H9 (cell line): ENCODE results near the gene RNF5. TPM values are rescaled to one million over a fixed set of nuclear protein-coding genes. Genes with fewer than 3 reads are reported as not detected.

ENCODE experiments used
- DNase-seq: peaks from one replicate; pipeline ENCODE4 v3.0.0-alpha.2; 2017
- H2AFZ ChIP-seq: one replicate; pipeline ENCODE4 v1.6.1; 2013; ENCODE audit warnings: mild to moderate bottlenecking, low read length, control low read depth, moderate library complexity
- H2AK5ac ChIP-seq: 2 replicates; pipeline ENCODE4 v1.6.1; 2013; ENCODE audit warnings: low read length, control low read depth, mixed read lengths; ENCODE audit not compliant: insufficient read length
- H2BK120ac ChIP-seq: one replicate; pipeline ENCODE4 v1.6.1; 2013; ENCODE audit warnings: low read depth, mild to moderate bottlenecking, low read length, control low read depth, inconsistent platforms; ENCODE audit not compliant: poor library complexity, severe bottlenecking
- H2BK12ac ChIP-seq: 2 replicates; pipeline ENCODE4 v1.6.1; 2013; ENCODE audit warnings: low read length, control low read depth, mixed read lengths, low read depth; ENCODE audit not compliant: insufficient read length
- H2BK15ac ChIP-seq: 2 replicates; pipeline ENCODE4 v1.6.1; 2013; ENCODE audit warnings: low read depth, low read length, control low read depth
- H2BK20ac ChIP-seq: one replicate; pipeline ENCODE4 v1.6.1; 2013; ENCODE audit warnings: low read depth, mild to moderate bottlenecking, low read length, control low read depth, inconsistent platforms; ENCODE audit not compliant: poor library complexity, severe bottlenecking
- H2BK5ac ChIP-seq: 2 replicates; pipeline ENCODE4 v1.6.1; 2013; ENCODE audit warnings: low read length, control low read depth, mixed read lengths; ENCODE audit not compliant: insufficient read length
- H3K14ac ChIP-seq: 2 replicates; pipeline ENCODE4 v1.6.1; 2013; ENCODE audit warnings: low read length, control low read depth; ENCODE audit not compliant: insufficient read depth
- H3K18ac ChIP-seq: 2 replicates; pipeline ENCODE4 v1.6.1; 2013; ENCODE audit warnings: low read depth, mild to moderate bottlenecking, mixed read lengths, low read length, control low read depth; ENCODE audit not compliant: insufficient read length
- H3K23ac ChIP-seq: 2 replicates; pipeline ENCODE4 v1.6.1; 2013; ENCODE audit warnings: low read length, control low read depth, mixed read lengths, low read depth; ENCODE audit not compliant: insufficient read length
- H3K23me2 ChIP-seq: 2 replicates; pipeline ENCODE4 v1.6.1; 2013; ENCODE audit warnings: low read depth, mild to moderate bottlenecking, mixed read lengths, low read length, control low read depth; ENCODE audit not compliant: insufficient read length, poor library complexity, severe bottlenecking
- H3K27ac ChIP-seq: 2 replicates; pipeline ENCODE4 v1.5.1; 2013; ENCODE audit warnings: low read length, control low read depth, mixed read lengths, low read depth; ENCODE audit not compliant: insufficient read length
- H3K27me3 ChIP-seq: 2 replicates; pipeline ENCODE4 v1.6.1; 2013; ENCODE audit warnings: low read length, control low read depth, inconsistent platforms; ENCODE audit not compliant: insufficient read depth
- H3K4ac ChIP-seq: 2 replicates; pipeline ENCODE4 v1.6.1; 2013; ENCODE audit warnings: low read depth, mild to moderate bottlenecking, control low read depth, inconsistent platforms, low read length, moderate library complexity
- H3K4me1 ChIP-seq: 2 replicates; pipeline ENCODE4 v1.6.1; 2013; ENCODE audit warnings: low read length, control low read depth, inconsistent platforms; ENCODE audit not compliant: insufficient read depth
- H3K4me2 ChIP-seq: 2 replicates; pipeline ENCODE4 v1.6.1; 2013; ENCODE audit warnings: low read length, control low read depth, mixed read lengths; ENCODE audit not compliant: insufficient read length, insufficient read depth
- H3K56ac ChIP-seq: 2 replicates; pipeline ENCODE4 v1.6.1; 2013; ENCODE audit warnings: low read depth, mild to moderate bottlenecking, mixed read lengths, low read length, control low read depth; ENCODE audit not compliant: insufficient read length
- H3K79me1 ChIP-seq: 2 replicates; pipeline ENCODE4 v1.6.1; 2013; ENCODE audit warnings: low read depth, mild to moderate bottlenecking, moderate library complexity, low read length, control low read depth, inconsistent platforms; ENCODE audit not compliant: insufficient read depth, poor library complexity, severe bottlenecking
- H3K79me2 ChIP-seq: 2 replicates; pipeline ENCODE4 v1.6.1; 2013; ENCODE audit warnings: low read length, control low read depth, inconsistent platforms; ENCODE audit not compliant: insufficient read depth
- H3K9ac ChIP-seq: 2 replicates; pipeline ENCODE4 v1.6.1; 2013; ENCODE audit warnings: low read length, control low read depth, mixed read lengths; ENCODE audit not compliant: insufficient read length; ENCODE audit errors: extremely low read depth
- H3K9me3 ChIP-seq: one replicate; pipeline ENCODE4 v1.6.1; 2013; ENCODE audit warnings: low read depth, low read length, inconsistent platforms; ENCODE audit not compliant: control insufficient read depth
- H3T11ph ChIP-seq: one replicate; pipeline ENCODE4 v1.6.1; 2013; ENCODE audit warnings: mild to moderate bottlenecking, low read length, control low read depth, inconsistent platforms
- H4K20me1 ChIP-seq: one replicate; pipeline ENCODE4 v1.6.1; 2013; ENCODE audit not compliant: control insufficient read depth, insufficient read length, insufficient read depth
- H4K5ac ChIP-seq: 2 replicates; pipeline ENCODE4 v1.6.1; 2013; ENCODE audit warnings: low read depth, mild to moderate bottlenecking, mixed read lengths, low read length, control low read depth; ENCODE audit not compliant: insufficient read length
- H4K8ac ChIP-seq: replicated peaks from 2 replicates; pipeline ENCODE4 v1.6.1; 2013; ENCODE audit warnings: low read length, control low read depth, mixed read lengths, low read depth; ENCODE audit not compliant: insufficient read length
- H4K91ac ChIP-seq: 2 replicates; pipeline ENCODE4 v1.6.1; 2013; ENCODE audit warnings: low read depth, mild to moderate bottlenecking, moderate library complexity, mixed read lengths, low read length, control low read depth; ENCODE audit not compliant: insufficient read length
- H3K27ac Mint-ChIP-seq, 3 experiments: 2 replicates in 2 of 3; 3 replicates in 1 of 3; pipeline ENCODE4 v1.8.0; 2020 to 2021; ENCODE audit warnings: mixed read lengths in 3 of 3, mild to moderate bottlenecking in 1 of 3, moderate library complexity in 1 of 3
- H3K27me3 Mint-ChIP-seq: 2 replicates; pipeline ENCODE4 v1.8.0; 2021; ENCODE audit warnings: low read depth, mild to moderate bottlenecking, moderate library complexity, mixed read lengths
- H3K36me3 Mint-ChIP-seq, 3 experiments: 2 replicates in 2 of 3; 3 replicates in 1 of 3; pipeline ENCODE4 v1.8.0; 2020 to 2021; ENCODE audit warnings: low read depth in 3 of 3, mixed read lengths in 3 of 3; ENCODE audit not compliant: insufficient read depth in 1 of 3
- H3K4me1 Mint-ChIP-seq, 2 experiments: 2 replicates each; pipeline ENCODE4 v1.8.0; 2020; ENCODE audit warnings: mixed read lengths in 2 of 2
- H3K4me3 Mint-ChIP-seq, 2 experiments: 2 replicates in 1 of 2; 3 replicates in 1 of 2; pipeline ENCODE4 v1.8.0; 2020 to 2021; ENCODE audit warnings: mild to moderate bottlenecking in 2 of 2, mixed read lengths in 2 of 2, moderate library complexity in 1 of 2
- H3K9me3 Mint-ChIP-seq, 2 experiments: 2 replicates in 1 of 2; 3 replicates in 1 of 2; pipeline ENCODE4 v1.8.0; 2020; ENCODE audit warnings: mild to moderate bottlenecking in 2 of 2, mixed read lengths in 2 of 2, moderate library complexity in 1 of 2
- WGBS: extraction: QIAGEN DNeasy Blood & Tissue Kit; methylation state at CpG from one replicate; pipeline ENCODE4 v1.1.7; 2013; ENCODE audit warnings: missing lambda C conversion rate, low lambda C conversion rate, mixed read lengths; ENCODE audit not compliant: insufficient read length; ENCODE audit errors: extremely low coverage; 5-methylcytosine and 5-hydroxymethylcytosine counted together
- microRNA-seq: library from miRNA; unstranded; fragments of <30 nt; microRNA quantifications from one replicate; pipeline ENCODE4, GENCODE V29; 2020; ENCODE audit warnings: borderline microRNAs expressed
- total RNA-seq: library from RNA; stranded (reverse); gene quantifications from 2 replicates; pipeline ENCODE4 v1.2.1, GENCODE V29; 2021
- TF ChIP-seq, protein P1 (sequence below): fragments of 200-600 bp; sonication (generic); conservative IDR thresholded peaks from 3 replicates; pipeline ENCODE4 v1.8.0; 2021; ENCODE audit warnings: antibody characterized with exemption, mild to moderate bottlenecking

RNF5 gene
- total RNA-seq, 1 experiment from 2014 or later, result 116 TPM

GRCh38 chr6:32226434-32226833, 48.2 kb downstream of the RNF5 start:
- H2BK20ac ChIP-seq, result no peak overlapping the region
- no peak overlapping the region for H2BK15ac ChIP-seq
- no peak overlapping the region for H3K18ac ChIP-seq
- H3K9me3 ChIP-seq, result no peaks in the 10 kb centered on the region
- H3K9ac ChIP-seq, result no peak overlapping the region
- H3K23me2 ChIP-seq, result no peaks in the 10 kb centered on the region
- no peaks in the 10 kb centered on the region for H3K79me1 ChIP-seq
- H2AK5ac ChIP-seq, result no peak overlapping the region
- H2AFZ ChIP-seq, result no peak overlapping the region
- H3K23ac ChIP-seq, result no peak overlapping the region
- no peak overlapping the region for H3K27ac ChIP-seq
- H3K4me1 ChIP-seq, result 0 out of 2 replicates have a peak, but pooled peaks cover 6% of the 10 kb centered on the region
- H3K56ac ChIP-seq, result no peak overlapping the region
- DNase-seq, result no peak
- H4K8ac ChIP-seq, result no peak overlapping the region
- H4K5ac ChIP-seq, result no peak overlapping the region
- no peak overlapping the region for H3K14ac ChIP-seq
- Mint-ChIP-seq H3K9me3 (no peaks in the 10 kb centered on the region), H3K27me3 (peaks cover 11% of the 10 kb centered on the region), H3K4me3 (no peak overlapping the region), H3K4me1 (peaks cover 18% of the 10 kb centered on the region in 2 experiments), H3K27ac (no peak overlapping the region), H3K36me3 (no peaks in the 10 kb centered on the region; a peak in 1 of 7 replicates)
- H3K4ac ChIP-seq, result no peak overlapping the region
- WGBS, result no CpG with 5 or more reads among the region's 7 CpGs
- no peak overlapping the region for H2BK120ac ChIP-seq
- H3K27me3 ChIP-seq, result no peaks in the 10 kb centered on the region
- no peak overlapping the region for H2BK12ac ChIP-seq
- H3K4me2 ChIP-seq, result no peak overlapping the region
- H4K20me1 ChIP-seq, result no peaks in the 10 kb centered on the region
- H3T11ph ChIP-seq, result no peak overlapping the region
- H2BK5ac ChIP-seq, result no peak overlapping the region
- H3K79me2 ChIP-seq, result no peaks in the 10 kb centered on the region
- no peak overlapping the region for H4K91ac ChIP-seq
- TF ChIP-seq, protein P1, sequence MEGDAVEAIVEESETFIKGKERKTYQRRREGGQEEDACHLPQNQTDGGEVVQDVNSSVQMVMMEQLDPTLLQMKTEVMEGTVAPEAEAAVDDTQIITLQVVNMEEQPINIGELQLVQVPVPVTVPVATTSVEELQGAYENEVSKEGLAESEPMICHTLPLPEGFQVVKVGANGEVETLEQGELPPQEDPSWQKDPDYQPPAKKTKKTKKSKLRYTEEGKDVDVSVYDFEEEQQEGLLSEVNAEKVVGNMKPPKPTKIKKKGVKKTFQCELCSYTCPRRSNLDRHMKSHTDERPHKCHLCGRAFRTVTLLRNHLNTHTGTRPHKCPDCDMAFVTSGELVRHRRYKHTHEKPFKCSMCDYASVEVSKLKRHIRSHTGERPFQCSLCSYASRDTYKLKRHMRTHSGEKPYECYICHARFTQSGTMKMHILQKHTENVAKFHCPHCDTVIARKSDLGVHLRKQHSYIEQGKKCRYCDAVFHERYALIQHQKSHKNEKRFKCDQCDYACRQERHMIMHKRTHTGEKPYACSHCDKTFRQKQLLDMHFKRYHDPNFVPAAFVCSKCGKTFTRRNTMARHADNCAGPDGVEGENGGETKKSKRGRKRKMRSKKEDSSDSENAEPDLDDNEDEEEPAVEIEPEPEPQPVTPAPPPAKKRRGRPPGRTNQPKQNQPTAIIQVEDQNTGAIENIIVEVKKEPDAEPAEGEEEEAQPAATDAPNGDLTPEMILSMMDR, result no peak

Small RNA genes within 50 kb of the gene (microRNA-seq; reads per million reads assigned to microRNA genes)
- gene MIR6721 (2.3 reads per million, percentile 22 among the genes with 10 or more reads in this experiment), gene MIR6833 (not detected)

Other genes starting within 250 kb of the RNF5 start
- 0.31 and 0.39 TPM in 2 replicates for gene CFB, start 232.3 kb upstream of the RNF5 start, total RNA-seq
- 90.8 and 91.4 TPM in 2 replicates for gene NELFE, start 219.4 kb upstream of the RNF5 start, total RNA-seq
- gene SKIC2, start 219.2 kb upstream of the RNF5 start, total RNA-seq, result 78.8 and 86.2 TPM in 2 replicates
- 21.6 and 22.9 TPM in 2 replicates for gene DXO, start 206.3 kb upstream of the RNF5 start, total RNA-seq
- gene C4A, start 196.3 kb upstream of the RNF5 start, total RNA-seq, result 4.3 and 5.1 TPM in 2 replicates
- 2.7 TPM in 2 replicates for gene C4B, start 163.6 kb upstream of the RNF5 start, total RNA-seq
- not detected in 2 replicates for gene CYP21A2, start 140.0 kb upstream of the RNF5 start, total RNA-seq
- gene TNXB, start 69.1 kb upstream of the RNF5 start, total RNA-seq, result 5.0 and 5.2 TPM in 2 replicates
- 44.0 and 45.3 TPM in 2 replicates for gene ATF6B, start 50.2 kb upstream of the RNF5 start, total RNA-seq
- 10.9 and 11.1 TPM in 2 replicates for gene FKBPL, start 48.1 kb upstream of the RNF5 start, total RNA-seq
- 1.8 and 1.9 TPM in 2 replicates for gene PRRT1, start 26.5 kb upstream of the RNF5 start, total RNA-seq
- gene PPT2, start 24.3 kb upstream of the RNF5 start, total RNA-seq, result 43.1 and 46.3 TPM in 2 replicates
- 20.8 and 27.2 TPM in 2 replicates for gene EGFL8, start 13.8 kb upstream of the RNF5 start, total RNA-seq
- 88.8 and 89.5 TPM in 2 replicates for gene AGPAT1, start 2.3 kb upstream of the RNF5 start, total RNA-seq
- 14.3 and 17.8 TPM in 2 replicates for gene AGER, start 5.8 kb downstream of the RNF5 start, total RNA-seq
- gene PBX2, start 11.8 kb downstream of the RNF5 start, total RNA-seq, result 174 and 176 TPM in 2 replicates
- gene GPSM3, start 14.2 kb downstream of the RNF5 start, total RNA-seq, result 11.8 and 12.0 TPM in 2 replicates
- gene NOTCH4, start 45.7 kb downstream of the RNF5 start, total RNA-seq, result 2.1 and 2.3 TPM in 2 replicates
- not detected in 2 replicates for gene TSBP1, start 193.5 kb downstream of the RNF5 start, total RNA-seq
- gene BTNL2, start 228.8 kb downstream of the RNF5 start, total RNA-seq, result not detected in 2 replicates